Smooth muscle cell (in vitro differentiated cells): ENCODE results near the gene HOXD8. TPM values are rescaled to one million over a fixed set of nuclear protein-coding genes. Genes with fewer than 3 reads are reported as not detected.

Experiments
- DNase-seq: peaks from one replicate; lab custom pipeline; 2025; ENCODE audit not compliant: unreplicated experiment; lab: John Stamatoyannopoulos, UW
- H2AFZ ChIP-seq: fragments of 200-600 bp; sonication (generic); 2 replicates; pipeline ENCODE4 v1.6.0; 2016; ENCODE audit warnings: antibody characterized with exemption, low read depth, mild to moderate bottlenecking
- H3F3A ChIP-seq: fragments of 200-600 bp; sonication (generic); 2 replicates; pipeline ENCODE4 v1.6.0; 2017; ENCODE audit warnings: antibody characterized with exemption, low read depth
- H3K27ac ChIP-seq: fragments of 200-600 bp; sonication (generic); 2 replicates; pipeline ENCODE4 v1.5.1; 2016; ENCODE audit warnings: low read depth, mild to moderate bottlenecking
- H3K27me3 ChIP-seq: fragments of 200-600 bp; sonication (generic); 2 replicates; pipeline ENCODE4 v1.6.1; 2016; ENCODE audit warnings: low read depth, mild to moderate bottlenecking
- H3K36me3 ChIP-seq: fragments of 200-600 bp; sonication (generic); 2 replicates; pipeline ENCODE4 v1.5.1; 2016; ENCODE audit warnings: low read depth
- H3K4me1 ChIP-seq: fragments of 200-600 bp; sonication (generic); 2 replicates; pipeline ENCODE4 v1.5.1; 2016; ENCODE audit warnings: low read depth
- H3K4me2 ChIP-seq: fragments of 200-600 bp; sonication (generic); 2 replicates; pipeline ENCODE4 v1.6.0; 2016; ENCODE audit warnings: mild to moderate bottlenecking
- H3K4me3 ChIP-seq: fragments of 200-600 bp; sonication (generic); 2 replicates; pipeline ENCODE4 v1.5.1; 2016; ENCODE audit warnings: mild to moderate bottlenecking
- H3K79me2 ChIP-seq: fragments of 200-600 bp; sonication (generic); 2 replicates; pipeline ENCODE4 v1.6.0; 2016; ENCODE audit warnings: low read depth, mild to moderate bottlenecking
- H3K9ac ChIP-seq: fragments of 200-600 bp; sonication (generic); 2 replicates; pipeline ENCODE4 v1.6.0; 2016; ENCODE audit warnings: low read depth
- H3K9me3 ChIP-seq: fragments of 200-600 bp; sonication (generic); replicated peaks from 2 replicates; pipeline ENCODE4 v1.5.1; 2016; ENCODE audit warnings: low read depth
- H4K20me1 ChIP-seq: fragments of 200-600 bp; sonication (generic); 2 replicates; pipeline ENCODE4 v1.6.0; 2016; ENCODE audit warnings: low read depth
- CTCF ChIP-seq: fragments of 200-600 bp; sonication (generic); IDR thresholded peaks from 2 replicates; pipeline ENCODE4 v1.5.1; 2017; ENCODE audit warnings: borderline replicate concordance, mild to moderate bottlenecking, antibody characterized with exemption; ENCODE audit not compliant: insufficient read depth, poor library complexity, severe bottlenecking
- WGBS: methylation state at CpG from one replicate; pipeline ENCODE4 v1.1.7; 2016; ENCODE audit warnings: low lambda C conversion rate; 5-methylcytosine and 5-hydroxymethylcytosine counted together
- polyA plus RNA-seq: library from polyadenylated mRNA; unstranded; fragments of >200 nt; fragmentation: Nextera tagmentation; extraction: Ambion mirVana; gene quantifications from 2 replicates; pipeline ENCODE4 v1.2.1, GENCODE V29; 2016
- total RNA-seq: library from RNA; depleted of rRNA; stranded (reverse); fragments of >200 nt; gene quantifications from 2 replicates; pipeline ENCODE4 v1.2.3, GENCODE V29; 2014

The HOXD8 gene
- total and polyA plus RNA-seq, 2 experiments from 2014 or later, result 0.13 TPM; not detected in 1

- TF ChIP-seq CTCF, result no peak
- Histone ChIP-seq H3F3A (no peaks in the 10 kb centered on the region), H3K36me3 (no peaks in the 10 kb centered on the region), H3K27ac (peak overlapping the region; percentile 81), H4K20me1 (peaks cover 26% of the 10 kb centered on the region), H3K27me3 (peaks cover 92% of the 10 kb centered on the region), H3K9ac (peak overlapping the region; percentile 41), H3K4me1 (no peaks in the 10 kb centered on the region), H3K9me3 (no peaks in the 10 kb centered on the region), H2AFZ (peak overlapping the region; percentile 82), H3K4me2 (peak overlapping the region; percentile 92), H3K79me2 (peaks cover 11% of the 10 kb centered on the region), H3K4me3 (peak overlapping the region; percentile 57)
- WGBS, result under 1% methylated on average over 52 of the region's 56 CpGs
- no peak for DNase-seq
Measured at GRCh38 chr2:176104316-176105077, 25.0 kb upstream of the HOXD8 start.

GRCh38 chr2:176105078-176105729, 24.3 kb upstream of the HOXD8 start:
- Histone ChIP-seq H3K27ac (peak overlapping the region; percentile 81), H4K20me1 (peaks cover 33% of the 10 kb centered on the region), H3K4me2 (peak overlapping the region; percentile 92), H3K36me3 (no peaks in the 10 kb centered on the region), H3K4me1 (no peaks in the 10 kb centered on the region), H3F3A (no peaks in the 10 kb centered on the region), H3K9ac (peak overlapping the region; percentile 41), H3K9me3 (no peaks in the 10 kb centered on the region), H2AFZ (peak overlapping the region; percentile 82), H3K27me3 (peaks cover 92% of the 10 kb centered on the region), H3K4me3 (peak overlapping the region; percentile 57), H3K79me2 (peaks cover 11% of the 10 kb centered on the region)
- no peak for TF ChIP-seq CTCF
- DNase-seq, result no peak
- 6% methylated on average over 21 of the region's 25 CpGs for WGBS

- H3K27me3 ChIP-seq, result peaks cover 92% of the 10 kb centered on the region
- no peaks in the 10 kb centered on the region for H3K4me1 ChIP-seq
- TF ChIP-seq CTCF, result no peak
- peaks cover 40% of the 10 kb centered on the region for H4K20me1 ChIP-seq
- H3K4me2 ChIP-seq, result peak overlapping the region; percentile 92
- no peak for DNase-seq
- H3F3A ChIP-seq, result no peaks in the 10 kb centered on the region
- peak overlapping the region; percentile 57 for H3K4me3 ChIP-seq
- peaks cover 17% of the 10 kb centered on the region for H3K79me2 ChIP-seq
- 14% methylated on average over 25 of the region's 25 CpGs for WGBS
- H3K27ac ChIP-seq, result peak overlapping the region; percentile 37
- peak overlapping the region; percentile 82 for H2AFZ ChIP-seq
- no peaks in the 10 kb centered on the region for H3K36me3 ChIP-seq
- no peak overlapping the region for H3K9ac ChIP-seq
- no peaks in the 10 kb centered on the region for H3K9me3 ChIP-seq
Measured at GRCh38 chr2:176105730-176106580, 23.6 kb upstream of the HOXD8 start.
